Measurements from ENCODE around the gene ADK.
"Not testable (repeated sequence)": the region's sequence is repeated elsewhere in the genome, so short reads cannot be mapped to it uniquely, and the experiment has no call there.

ADK gene

DNA sequence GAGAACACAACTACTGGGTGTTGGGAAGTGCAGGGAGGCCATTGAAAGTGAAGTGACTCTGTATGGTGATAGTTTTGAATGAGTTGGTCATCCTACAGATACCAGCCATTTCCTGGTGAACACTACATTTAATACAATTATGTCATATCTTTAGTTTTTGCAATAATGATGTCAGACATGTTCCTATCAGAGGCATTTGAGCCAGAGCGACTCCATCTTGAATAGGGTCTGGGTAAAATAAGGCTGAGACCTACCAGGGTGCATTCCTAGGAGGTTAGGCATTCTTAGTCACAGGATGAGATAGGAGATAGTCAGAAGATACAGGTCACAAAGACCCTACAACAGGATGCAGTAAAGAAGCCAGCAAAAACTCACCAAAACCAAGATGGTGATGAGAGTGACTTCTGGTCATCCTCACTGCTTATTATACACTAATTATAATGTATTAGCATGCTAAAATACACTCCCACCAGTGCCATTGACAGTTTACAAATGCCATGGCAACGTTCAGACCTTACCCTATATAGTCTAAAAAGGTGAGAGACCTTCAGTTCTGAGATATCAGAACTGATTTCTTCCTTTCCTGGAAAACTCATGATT is 28.2 kb downstream of the ADK start:
- DNase-seq (ENCODE audit: low read depth, low spot score), result no peak

DNA sequence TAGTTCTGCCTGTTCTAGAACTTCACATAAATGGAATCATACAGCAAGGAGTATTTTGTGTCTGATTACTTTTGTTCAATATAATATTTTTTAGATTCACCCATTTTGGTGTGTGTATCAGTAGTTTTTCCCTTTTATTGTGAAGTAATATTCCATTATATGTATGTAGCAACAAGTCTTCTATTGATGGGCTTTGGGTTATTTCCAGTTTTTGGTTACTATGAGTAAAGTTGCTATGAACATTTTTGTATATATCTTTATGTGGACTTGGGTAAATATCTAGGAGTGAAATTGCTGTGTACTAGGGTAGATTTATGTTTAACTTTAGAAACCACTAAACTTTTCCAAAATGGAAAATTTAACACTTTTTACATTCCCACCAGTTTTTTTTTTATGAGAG is 35.7 kb downstream of the ADK start:
- no peak for DNase-seq (ENCODE audit: low read depth, low spot score)

- DNase-seq (ENCODE audit: low read depth, low spot score), result no peak
These were observed 36.2 kb downstream of the ADK start for GRCh38 chr10:74187237-74187636.

DNA sequence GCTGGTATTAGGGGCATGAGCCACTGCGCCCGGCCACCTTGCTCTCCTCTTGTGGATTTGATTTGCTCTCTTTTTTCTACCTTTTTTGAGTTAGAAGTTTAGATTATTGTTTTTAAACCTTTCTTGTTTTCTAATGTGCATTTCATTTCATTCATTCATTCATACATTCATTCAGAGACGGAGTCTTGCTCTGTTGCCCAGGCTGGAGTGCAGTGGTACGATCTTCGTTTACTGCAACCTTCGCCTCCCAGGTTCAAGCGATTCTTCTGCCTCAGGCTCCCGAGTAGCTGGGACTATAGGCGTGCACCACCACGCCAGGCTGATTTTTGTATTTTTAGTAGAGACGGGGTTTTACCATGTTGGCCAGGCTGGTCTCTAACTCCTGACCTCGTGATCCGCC is 37.6 kb downstream of the ADK start:
- DNase-seq (ENCODE audit: low read depth, low spot score), result not testable (repeated sequence)

DNA sequence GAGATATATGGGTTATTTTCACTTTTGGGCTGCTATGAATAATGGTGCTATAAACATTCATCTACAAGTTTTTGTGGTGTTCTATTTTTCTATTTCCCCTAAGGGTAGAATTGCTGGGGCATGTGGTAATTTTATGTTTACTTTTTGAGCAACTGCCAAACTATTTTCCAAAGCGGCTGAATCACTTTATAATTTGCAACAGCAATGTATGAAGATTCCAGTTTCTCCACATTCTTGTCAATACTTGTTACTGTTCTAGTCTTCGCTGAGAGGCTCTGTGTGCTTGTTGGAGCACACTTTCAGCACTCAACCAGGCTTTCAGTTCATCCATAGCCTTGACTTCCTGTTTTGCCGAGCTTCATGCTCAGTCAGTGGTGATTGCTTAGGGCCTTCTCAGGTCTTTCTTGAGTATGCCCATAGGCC is 39.0 kb downstream of the ADK start:
- no peak for DNase-seq (ENCODE audit: low read depth, low spot score)

DNA sequence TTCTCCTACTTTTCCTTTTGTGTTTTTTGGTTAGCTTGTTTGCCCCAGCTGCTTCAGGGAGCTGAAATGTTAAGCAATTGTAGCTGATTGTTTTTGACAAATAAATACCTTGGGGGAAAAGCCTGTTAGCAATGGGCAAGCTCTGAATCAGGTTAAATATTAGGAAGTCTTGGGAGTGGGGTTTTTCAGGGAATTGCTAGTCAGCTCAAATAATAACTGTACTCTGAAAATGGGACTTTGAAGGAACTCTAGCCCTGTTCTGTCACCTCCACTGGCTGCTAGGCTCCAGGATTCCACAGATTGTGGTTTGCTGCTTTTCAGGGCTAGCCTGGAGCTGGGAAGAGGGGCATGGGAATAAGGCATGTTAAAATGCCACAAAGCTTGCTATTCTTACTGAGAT is 39.5 kb downstream of the ADK start:
- no peak for DNase-seq (ENCODE audit: low read depth, low spot score)

DNA sequence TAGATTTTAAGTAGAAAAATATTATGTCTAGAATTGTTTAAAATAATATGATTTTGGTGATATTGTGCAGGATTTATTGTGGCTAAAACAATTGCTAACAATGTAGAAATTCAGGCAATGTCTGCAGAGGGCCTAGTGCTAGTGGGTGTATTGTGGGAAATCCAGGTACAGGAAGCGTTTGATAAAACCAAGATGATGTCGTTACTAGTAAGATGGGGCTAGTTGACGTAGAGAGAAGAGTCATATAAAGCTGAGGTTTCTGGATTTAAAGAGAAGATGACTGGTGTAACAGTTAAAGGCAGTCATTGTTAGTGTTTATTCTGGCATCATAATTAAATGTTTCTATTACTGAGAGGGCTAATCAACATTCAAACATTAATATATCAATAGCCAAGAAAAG is 43.5 kb downstream of the ADK start:
- DNase-seq (ENCODE audit: low read depth, low spot score), result no peak

GRCh38 chr10:74194999-74195398 is 44.0 kb downstream of the ADK start:
- DNase-seq (ENCODE audit: low read depth, low spot score), result no peak

DNA sequence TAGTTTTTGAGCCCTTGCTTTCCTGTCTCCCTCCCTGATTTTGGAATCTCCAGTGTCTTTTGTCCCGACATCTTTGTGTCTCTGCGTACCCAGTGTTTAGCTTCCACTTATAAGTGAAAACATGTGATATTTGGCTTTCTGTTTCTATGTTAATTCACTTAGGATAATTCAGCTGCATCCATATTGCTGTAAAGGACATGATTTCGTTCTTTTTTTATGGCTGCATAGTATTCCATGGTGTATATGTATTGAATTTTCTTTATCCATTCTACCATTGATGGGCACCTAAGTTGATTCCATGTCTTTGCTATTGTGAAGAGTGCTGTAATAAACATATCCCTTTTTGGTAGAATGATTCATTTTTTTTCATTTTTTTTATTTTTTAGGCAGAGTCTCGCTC is 48.3 kb downstream of the ADK start:
- no peak for DNase-seq (ENCODE audit: low read depth, low spot score)

- DNase-seq (ENCODE audit: low read depth, low spot score), result no peak
These were observed 51.3 kb downstream of the ADK start for GRCh38 chr10:74202356-74202755.

DNA sequence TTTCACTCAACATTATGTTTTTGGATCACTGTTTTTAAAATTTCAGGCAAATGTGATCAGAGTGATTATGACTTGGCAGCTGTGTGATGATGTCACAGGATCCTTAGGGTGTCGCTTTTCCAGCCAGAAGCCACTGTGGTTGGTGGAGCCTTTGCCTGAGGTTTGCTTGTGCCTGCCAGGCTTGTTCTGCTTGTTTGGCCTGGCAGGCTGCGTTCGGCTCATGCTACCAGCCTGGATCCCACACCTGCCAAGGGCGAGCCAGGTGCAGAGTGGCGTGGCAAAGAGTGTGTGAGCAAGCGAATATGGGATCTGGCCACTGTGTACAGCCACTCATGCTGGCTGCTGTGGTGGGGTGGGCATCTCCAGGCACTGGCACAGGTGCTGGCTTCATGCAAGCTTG is 55.7 kb downstream of the ADK start:
- DNase-seq (ENCODE audit: low read depth, low spot score), result no peak

DNA sequence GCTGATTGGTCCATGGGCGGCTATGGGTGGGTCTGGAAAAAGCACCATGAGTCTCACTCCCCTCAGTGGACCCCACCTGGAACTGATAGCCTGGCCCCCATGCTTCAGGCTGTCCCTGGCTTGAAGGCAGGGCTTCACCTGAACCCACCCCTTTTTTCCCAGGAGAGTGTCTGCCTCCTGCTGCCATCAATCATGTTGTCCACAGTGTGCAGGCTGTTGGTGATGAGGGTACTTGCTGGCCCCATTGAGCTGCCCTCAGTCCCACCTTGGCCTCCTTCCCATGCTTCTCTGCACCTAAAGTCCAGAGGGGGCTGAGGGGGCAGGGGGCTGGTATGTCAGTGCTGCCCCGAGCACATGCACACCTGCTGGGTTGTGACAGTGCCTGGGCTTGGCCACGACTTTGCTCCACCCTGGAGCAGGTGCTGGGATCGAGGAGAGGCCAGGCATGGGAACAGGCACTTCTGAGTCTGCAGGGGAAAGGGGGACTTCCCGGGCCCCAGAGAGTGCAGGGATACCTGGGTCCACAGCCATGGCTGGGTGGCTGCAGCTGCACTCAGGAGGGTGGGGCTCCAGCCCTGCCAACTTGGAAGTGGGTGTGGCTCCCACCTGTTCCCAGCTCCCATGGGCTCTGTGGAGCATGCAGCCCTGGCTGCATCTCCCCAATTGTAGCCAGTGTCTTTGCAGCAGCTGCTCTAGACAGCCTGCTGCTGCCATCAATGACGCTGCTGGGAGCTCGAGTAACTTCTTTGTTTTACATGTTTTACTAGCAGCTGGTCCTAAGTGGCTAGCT is 56.9 kb downstream of the ADK start:
- no peak for DNase-seq (ENCODE audit: low read depth, low spot score)

DNA sequence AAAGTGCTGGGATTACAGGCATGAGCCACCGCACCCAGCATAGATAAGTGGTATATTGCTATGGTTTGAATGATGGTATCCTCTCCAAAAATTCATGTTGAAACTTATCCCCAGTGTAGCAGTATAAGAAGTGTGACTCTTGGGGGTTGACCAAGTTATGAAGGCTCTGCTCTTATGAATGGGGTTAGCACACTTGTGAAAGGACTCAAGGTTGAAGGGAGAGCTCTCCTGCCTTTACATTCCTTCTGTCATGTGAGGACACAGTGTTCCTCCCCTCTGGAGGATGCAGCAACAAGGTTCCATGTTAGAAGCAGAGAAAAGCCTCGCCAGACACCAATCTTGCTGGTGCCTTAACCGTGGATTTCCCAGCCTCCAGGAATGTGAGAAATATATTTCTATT is 58.0 kb downstream of the ADK start:
- DNase-seq (ENCODE audit: low read depth, low spot score), result no peak

DNA sequence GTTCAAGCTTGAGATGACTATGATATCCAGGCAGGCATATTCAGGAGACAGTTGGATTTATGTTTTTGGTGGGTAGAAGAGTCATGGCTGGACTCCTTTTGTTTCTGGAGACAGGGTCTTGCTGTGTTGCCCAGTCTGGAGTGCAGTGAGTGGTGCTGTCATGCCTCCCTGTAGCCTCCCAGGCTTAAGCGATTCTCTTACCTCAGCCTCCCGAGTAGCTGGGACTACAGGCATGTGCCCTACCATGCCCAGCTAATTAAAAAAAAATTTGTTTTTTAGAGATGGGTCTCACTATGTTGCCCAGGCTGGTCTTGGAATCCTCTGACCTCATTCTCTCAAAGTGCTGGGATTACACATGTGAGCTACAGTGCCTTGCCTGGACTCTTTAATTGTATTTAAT is 62.0 kb downstream of the ADK start:
- no peak for DNase-seq (ENCODE audit: low read depth, low spot score)

- peak; percentile 1 for DNase-seq (ENCODE audit: low read depth, low spot score)
These were observed 62.6 kb downstream of the ADK start for GRCh38 chr10:74213571-74214162.

- not testable (repeated sequence) for DNase-seq (ENCODE audit: low read depth, low spot score)
These were observed 66.1 kb downstream of the ADK start for GRCh38 chr10:74217110-74217509.

DNA sequence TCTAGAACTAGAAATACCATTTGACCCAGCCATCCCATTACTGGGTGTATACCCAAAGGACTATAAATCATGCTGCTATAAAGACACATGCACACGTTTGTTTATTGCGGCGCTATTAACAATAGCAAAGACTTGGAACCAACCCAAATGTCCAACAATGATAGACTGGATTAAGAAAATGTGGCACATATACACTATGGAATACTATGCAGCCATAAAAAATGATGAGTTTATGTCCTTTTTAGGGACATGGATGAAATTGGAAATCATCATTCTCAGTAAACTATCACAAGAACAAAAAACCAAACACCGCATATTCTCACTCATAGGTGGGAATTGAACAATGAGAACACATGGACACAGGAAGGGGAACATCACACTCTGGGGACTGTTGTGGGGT is 71.4 kb downstream of the ADK start:
- DNase-seq (ENCODE audit: low read depth, low spot score), result not testable (repeated sequence)

DNA sequence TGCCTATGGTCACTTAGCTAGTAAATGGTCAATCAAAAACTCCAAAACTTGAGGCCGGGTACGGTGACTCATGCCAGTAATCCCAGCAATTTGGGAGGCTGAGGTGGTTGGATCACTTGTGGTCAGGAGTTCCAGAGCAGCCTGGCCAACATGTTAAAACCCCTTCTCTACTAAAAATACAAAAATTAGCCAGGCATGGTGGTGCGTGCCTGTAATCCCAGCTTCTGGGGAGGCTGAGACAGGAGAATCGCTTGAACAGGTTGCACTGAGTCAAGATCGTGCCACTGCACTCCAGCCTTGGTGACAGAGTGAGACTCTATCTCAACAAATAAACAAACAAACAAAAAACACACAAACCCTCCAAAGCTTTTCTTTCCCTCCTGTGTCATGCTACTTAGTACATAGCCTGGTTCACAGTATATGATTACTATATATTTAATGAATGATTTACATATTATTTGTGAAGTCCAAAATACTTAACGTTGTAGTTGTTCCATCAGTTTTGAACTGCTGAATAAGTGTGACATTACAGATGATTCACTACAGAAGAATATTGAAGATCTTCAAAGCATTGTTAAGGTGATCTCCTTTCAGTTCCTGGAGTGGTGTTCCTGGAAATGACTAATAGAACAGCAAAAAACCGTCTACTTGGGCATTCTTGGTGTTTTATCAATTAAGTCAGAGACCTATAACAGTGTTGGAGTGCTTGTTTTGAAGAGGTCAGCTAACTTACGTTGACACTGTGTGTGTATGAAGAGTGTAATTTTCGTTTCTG is 72.9 kb downstream of the ADK start:
- no peak for DNase-seq (ENCODE audit: low read depth, low spot score)

DNA sequence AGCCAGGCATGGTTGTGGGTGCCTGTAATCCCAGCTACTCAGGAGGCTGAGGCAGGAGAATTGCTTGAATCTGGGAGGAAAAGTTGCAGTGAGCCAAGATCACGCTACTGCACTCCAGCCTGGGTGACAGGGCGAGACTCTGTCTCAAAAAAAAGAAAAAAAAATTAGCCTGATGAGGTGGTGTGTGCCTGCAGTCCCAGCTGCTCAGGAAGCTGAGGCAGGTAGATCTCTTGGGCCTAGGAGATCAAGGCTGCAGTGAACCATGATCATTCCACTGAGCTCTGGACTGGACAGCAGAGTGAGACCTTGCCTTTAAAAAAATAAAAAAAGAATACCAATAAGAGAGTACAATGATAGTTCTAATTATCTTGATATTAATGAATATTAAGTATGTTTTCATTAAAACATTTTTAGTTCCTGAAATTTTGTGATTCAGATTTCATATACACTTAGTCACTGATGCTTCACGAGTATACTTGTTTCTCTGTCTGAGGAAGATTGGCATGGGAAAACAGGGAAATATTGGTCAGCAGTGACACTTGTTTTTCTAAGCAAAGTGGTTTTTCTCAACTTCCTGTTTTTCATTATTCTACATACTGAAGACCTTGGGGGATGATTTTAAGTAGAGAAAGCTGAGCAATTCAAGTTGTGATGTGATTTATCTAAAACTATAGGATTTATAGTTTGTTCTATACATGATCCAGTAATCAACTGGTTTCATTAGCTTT is 76.8 kb downstream of the ADK start:
- DNase-seq (ENCODE audit: low read depth, low spot score), result no peak

DNA sequence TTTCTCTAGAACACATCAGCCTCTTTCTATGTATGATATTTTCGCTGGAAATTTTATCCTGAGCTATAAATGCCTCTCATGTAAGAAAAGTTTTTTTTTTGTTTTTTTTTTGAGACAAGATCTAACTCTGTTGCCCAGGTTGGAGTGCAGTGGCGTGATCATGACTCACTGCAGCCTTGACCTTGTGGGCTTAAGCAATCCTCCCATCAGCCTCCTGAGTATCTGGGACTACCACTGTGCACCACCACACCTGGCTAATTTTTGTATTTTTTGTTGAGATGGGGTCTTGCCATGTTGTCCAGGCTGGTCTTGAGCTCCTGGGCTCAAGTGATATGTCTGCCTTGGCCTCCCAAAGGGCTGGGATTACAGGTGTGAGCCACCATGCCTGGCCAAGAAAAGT is 80.4 kb downstream of the ADK start:
- no peak for DNase-seq (ENCODE audit: low read depth, low spot score)

GRCh38 chr10:74233281-74233680 is 82.3 kb downstream of the ADK start:
- no peak for DNase-seq (ENCODE audit: low read depth, low spot score)

DNA sequence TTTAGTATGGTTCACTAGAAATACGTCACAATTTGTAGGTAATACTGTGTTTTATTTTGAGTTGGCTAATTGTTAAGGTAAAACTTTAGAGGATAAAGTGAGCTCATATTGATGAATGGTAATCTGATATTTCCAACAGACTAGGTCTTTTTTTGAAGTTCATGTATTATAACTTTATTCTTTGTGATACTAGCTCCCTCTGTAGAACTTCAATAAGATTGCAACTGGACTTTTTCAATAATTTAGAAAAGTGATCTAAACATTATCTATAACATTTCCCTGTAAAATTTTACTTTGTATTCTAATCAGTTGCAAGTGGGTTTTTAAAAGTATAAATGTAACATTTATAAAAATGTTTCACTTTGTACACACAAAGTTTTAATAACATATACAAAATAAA is 83.5 kb downstream of the ADK start:
- DNase-seq (ENCODE audit: low read depth, low spot score), result no peak

Measured in activated naive CD8-positive, alpha-beta T cell treated with anti-CD3 and anti-CD28 coated beads, Interleukin-2, amount 50 U/mL, for 16 hours (primary cell).